HG03039 (cell line): ENCODE data around the gene BUB3.

Source experiments
- ATAC-seq: cut with Tn5 transposase; IDR thresholded peaks from one replicate; pipeline ENCODE4 v1.9.1; 2021; ENCODE audit warnings: mild to moderate bottlenecking, moderate library complexity; ENCODE audit not compliant: unreplicated experiment

Gene BUB3

GRCh38 chr10:123154092-123154710 is at the start of gene BUB3:
Gene BUB3, plus strand, starts transcription at chr10:123154402. Its CDS starts 516 bp downstream, at chr10:123154918.
- ATAC-seq, result peak; percentile 79

- no peak for ATAC-seq
Observed at GRCh38 chr10:123109466-123109865, 44.7 kb upstream of the BUB3 start.

GRCh38 chr10:123117644-123118417 is 36.4 kb upstream of the BUB3 start:
- no peak for ATAC-seq

- no peak for ATAC-seq
Observed at GRCh38 chr10:123119081-123119480, 35.1 kb upstream of the BUB3 start.

GRCh38 chr10:123126246-123126645 is 28.0 kb upstream of the BUB3 start:
- no peak for ATAC-seq

- no peak for ATAC-seq
Observed at GRCh38 chr10:123129618-123130271, 24.5 kb upstream of the BUB3 start.

GRCh38 chr10:123132576-123133477 is 21.4 kb upstream of the BUB3 start:
- ATAC-seq, result no peak

- no peak for ATAC-seq
Observed at GRCh38 chr10:123133541-123134342, 20.5 kb upstream of the BUB3 start.

GRCh38 chr10:123134343-123134914 is 19.8 kb upstream of the BUB3 start:
- no peak for ATAC-seq

GRCh38 chr10:123134915-123135414 is 19.2 kb upstream of the BUB3 start:
- no peak for ATAC-seq

GRCh38 chr10:123135415-123136141 is 18.6 kb upstream of the BUB3 start, which contains the start of gene HMX3:
Gene HMX3, plus strand, starts transcription at chr10:123135970. Its CDS starts 81 bp downstream, at chr10:123136051.
- ATAC-seq, result no peak

- no peak for ATAC-seq
Observed at GRCh38 chr10:123136221-123136805, 17.9 kb upstream of the BUB3 start.

- no peak for ATAC-seq
Observed at GRCh38 chr10:123136806-123137642, 17.2 kb upstream of the BUB3 start.

GRCh38 chr10:123139165-123139520 is 15.1 kb upstream of the BUB3 start:
- ATAC-seq, result no peak

GRCh38 chr10:123139521-123140163 is 14.6 kb upstream of the BUB3 start:
- ATAC-seq, result no peak

GRCh38 chr10:123140164-123140982 is 13.8 kb upstream of the BUB3 start:
- no peak for ATAC-seq
